Mesenchymal stem cell (in vitro differentiated cells and primary cell): ENCODE results near the gene DRAXIN.
A peak's percentile ranks its signal among the peaks of the same experiment; 100 is the strongest.

ENCODE experiments used
- DNase-seq: peaks from one replicate; pipeline ENCODE4 v3.0.0-alpha.2; 2013
- H2AFZ ChIP-seq: one replicate; pipeline ENCODE4 v1.6.1; 2013; ENCODE audit warnings: low read depth, mild to moderate bottlenecking, control low read depth, inconsistent platforms, low read length, moderate library complexity
- H2AK5ac ChIP-seq: 2 replicates; pipeline ENCODE4 v1.6.1; 2013; ENCODE audit warnings: low read length, moderate library complexity, mild to moderate bottlenecking, inconsistent platforms; ENCODE audit not compliant: severe bottlenecking
- H2BK120ac ChIP-seq: one replicate; pipeline ENCODE4 v1.6.1; 2013; ENCODE audit warnings: low read depth, mild to moderate bottlenecking, inconsistent platforms, low read length, moderate library complexity
- H2BK12ac ChIP-seq, 2 experiments: one replicate each; pipeline ENCODE4 v1.6.1; 2013; ENCODE audit warnings: inconsistent platforms in 2 of 2, low read length in 2 of 2, mild to moderate bottlenecking in 2 of 2, moderate library complexity in 2 of 2, control low read depth in 1 of 2
- H2BK15ac ChIP-seq: one replicate; pipeline ENCODE4 v1.6.1; 2013; ENCODE audit warnings: mild to moderate bottlenecking, low read depth, inconsistent platforms; ENCODE audit not compliant: poor library complexity, severe bottlenecking
- H2BK5ac ChIP-seq: 2 replicates; pipeline ENCODE4 v1.6.1; 2013; ENCODE audit warnings: low read depth, mild to moderate bottlenecking, low read length, control low read depth, inconsistent platforms; ENCODE audit not compliant: poor library complexity, severe bottlenecking
- H3K14ac ChIP-seq, 2 experiments: one replicate each; pipeline ENCODE4 v1.6.1; 2013; ENCODE audit warnings: inconsistent platforms in 2 of 2, low read length in 2 of 2, control low read depth in 1 of 2, mild to moderate bottlenecking in 1 of 2, moderate library complexity in 1 of 2
- H3K18ac ChIP-seq, 2 experiments: one replicate each; pipeline ENCODE4 v1.6.1; 2013; ENCODE audit warnings: inconsistent platforms in 2 of 2, low read length in 2 of 2, control low read depth in 1 of 2, low read depth in 1 of 2, mild to moderate bottlenecking in 1 of 2
- H3K23ac ChIP-seq, 2 experiments: one replicate each; pipeline ENCODE4 v1.6.1; 2013; ENCODE audit warnings: inconsistent platforms in 2 of 2, low read length in 2 of 2, mild to moderate bottlenecking in 2 of 2, moderate library complexity in 2 of 2, control low read depth in 1 of 2
- H3K27ac ChIP-seq: 2 replicates; pipeline ENCODE4 v1.5.1; 2013; ENCODE audit warnings: mild to moderate bottlenecking, moderate library complexity, low read length, control low read depth, inconsistent platforms; ENCODE audit not compliant: poor library complexity, severe bottlenecking
- H3K27me3 ChIP-seq, 2 experiments: 2 replicates each; pipeline versions ENCODE4 v1.6.1 to v1.7.0; 2013; ENCODE audit warnings: low read length in 2 of 2, mild to moderate bottlenecking in 2 of 2, moderate library complexity in 2 of 2, control low read depth in 1 of 2, inconsistent platforms in 1 of 2; ENCODE audit not compliant: control insufficient read depth in 1 of 2, insufficient read depth in 1 of 2
- H3K36me3 ChIP-seq, 2 experiments: 2 replicates each; pipeline versions ENCODE4 v1.6.1 to v1.7.0; 2013; ENCODE audit warnings: low read length in 2 of 2, control low read depth in 1 of 2, inconsistent platforms in 1 of 2, low read depth in 1 of 2, mild to moderate bottlenecking in 1 of 2; ENCODE audit not compliant: insufficient read depth in 2 of 2, control insufficient read depth in 1 of 2
- H3K4ac ChIP-seq, 2 experiments: one replicate each; pipeline ENCODE4 v1.6.1; 2013; ENCODE audit warnings: inconsistent platforms in 2 of 2, low read length in 2 of 2, mild to moderate bottlenecking in 2 of 2, moderate library complexity in 2 of 2, control low read depth in 1 of 2, low read depth in 1 of 2
- H3K4me1 ChIP-seq: 2 replicates; pipeline ENCODE4 v1.6.1; 2013; ENCODE audit warnings: low read depth, low read length, control low read depth; ENCODE audit not compliant: control insufficient read depth, insufficient read depth
- H3K4me2 ChIP-seq: 2 replicates; pipeline ENCODE4 v1.6.1; 2013; ENCODE audit warnings: low read length, mild to moderate bottlenecking, inconsistent platforms; ENCODE audit not compliant: poor library complexity, severe bottlenecking
- H3K4me3 ChIP-seq, 2 experiments: 2 replicates each; pipeline versions ENCODE4 v1.5.1 to v1.7.0; 2013; ENCODE audit warnings: low read length in 2 of 2, mild to moderate bottlenecking in 2 of 2, control low read depth in 1 of 2, low read depth in 1 of 2; ENCODE audit not compliant: insufficient read depth in 1 of 2
- H3K79me1 ChIP-seq: replicated peaks from 2 replicates; pipeline ENCODE4 v1.6.1; 2013; ENCODE audit warnings: mild to moderate bottlenecking, control low read depth, low read length, inconsistent platforms; ENCODE audit not compliant: poor library complexity, severe bottlenecking
- H3K9ac ChIP-seq: 2 replicates; pipeline ENCODE4 v1.7.0; 2013; ENCODE audit warnings: mild to moderate bottlenecking, low read length, moderate library complexity
- H3K9me3 ChIP-seq: 2 replicates; pipeline ENCODE4 v1.7.0; 2013; ENCODE audit warnings: mild to moderate bottlenecking, low read length; ENCODE audit not compliant: control insufficient read depth
- H4K8ac ChIP-seq: one replicate; pipeline ENCODE4 v1.6.1; 2013; ENCODE audit warnings: inconsistent platforms, mild to moderate bottlenecking, low read length, moderate library complexity
- H4K91ac ChIP-seq: one replicate; pipeline ENCODE4 v1.6.1; 2013; ENCODE audit warnings: mild to moderate bottlenecking, low read length, inconsistent platforms
- WGBS: methylation state at CpG from one replicate; pipeline ENCODE4 v1.1.7; 2013; ENCODE audit warnings: mixed read lengths; 5-methylcytosine and 5-hydroxymethylcytosine counted together

The DRAXIN gene

GRCh38 chr1:11752359-11753088 is 61.0 kb downstream of the DRAXIN start:
- no peak overlapping the region for H3K4me3 ChIP-seq
- H3K4me2 ChIP-seq, result no peak overlapping the region
- H3K9me3 ChIP-seq, result peaks cover 4% of the 10 kb centered on the region
- H3K4ac ChIP-seq, result no peak overlapping the region
- H3K4me1 ChIP-seq, result peaks cover 4% of the 10 kb centered on the region
- 90% methylated on average over 12 of the region's 17 CpGs for WGBS
- H2BK120ac ChIP-seq, result no peak overlapping the region
- H3K36me3 ChIP-seq, result peaks cover 31 to 38% of the 10 kb centered on the region in 2 experiments
- DNase-seq, result no peak
- H2BK5ac ChIP-seq, result no peak overlapping the region
- peak overlapping the region; percentile 7 for H4K8ac ChIP-seq
- peak overlapping the region; percentile 55 for H2BK15ac ChIP-seq
- H2BK12ac ChIP-seq, result no peak overlapping the region
- no peak overlapping the region for H2AFZ ChIP-seq
- no peaks in the 10 kb centered on the region for H3K79me1 ChIP-seq
- no peak overlapping the region for H3K18ac ChIP-seq
- no peak overlapping the region for H3K23ac ChIP-seq
- H2AK5ac ChIP-seq, result no peak overlapping the region
- H3K14ac ChIP-seq, result no peak overlapping the region
- H3K27me3 ChIP-seq, result peaks cover 0 to 27% of the 10 kb centered on the region in 2 experiments
- H3K9ac ChIP-seq, result no peak overlapping the region
- no peak overlapping the region for H4K91ac ChIP-seq
- no peak overlapping the region for H3K27ac ChIP-seq

GRCh38 chr1:11753555-11754208 is 62.2 kb downstream of the DRAXIN start:
- Histone ChIP-seq H3K4me1 (peaks cover 4% of the 10 kb centered on the region), H3K27ac (no peak overlapping the region), H3K36me3 (peaks cover 25 to 27% of the 10 kb centered on the region in 2 experiments), H3K9me3 (peaks cover 4% of the 10 kb centered on the region), H3K4me3 (no peak overlapping the region), H2AFZ (no peak overlapping the region), H3K18ac (no peak overlapping the region), H3K4ac (no peak overlapping the region), H4K8ac (no peak overlapping the region), H4K91ac (no peak overlapping the region), H2BK5ac (no peak overlapping the region), H3K9ac (no peak overlapping the region), H2BK12ac (no peak overlapping the region), H3K4me2 (no peak overlapping the region), H2BK15ac (no peak overlapping the region), H2AK5ac (no peak overlapping the region), H3K79me1 (no peaks in the 10 kb centered on the region), H3K14ac (peak overlapping the region in 1 of 2 experiments; percentile 36), H3K27me3 (peaks cover 0 to 27% of the 10 kb centered on the region in 2 experiments), H3K23ac (no peak overlapping the region), H2BK120ac (no peak overlapping the region)
- 79% methylated on average over 5 of the region's 7 CpGs for WGBS
- DNase-seq, result peak; percentile 26

DNA sequence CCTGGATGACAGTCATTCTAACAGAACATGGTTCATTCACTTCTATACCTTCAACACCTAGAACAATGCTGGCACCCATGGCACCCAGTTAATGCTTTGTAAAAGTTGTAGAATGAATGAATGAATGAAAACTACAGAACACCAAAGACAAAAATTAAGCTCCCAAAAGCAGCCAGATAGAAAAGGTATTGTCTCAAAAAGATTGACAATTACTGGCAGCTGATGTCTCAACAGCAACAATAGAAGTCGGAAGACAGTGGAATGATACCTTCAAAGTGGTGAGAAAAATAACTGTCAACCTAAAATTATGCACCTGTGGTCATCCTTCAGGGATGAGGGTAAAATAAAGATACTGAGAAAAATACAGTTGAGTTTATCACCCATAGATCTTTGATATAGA is 65.5 kb downstream of the DRAXIN start:
- H3K18ac ChIP-seq, result no peak overlapping the region

DNA sequence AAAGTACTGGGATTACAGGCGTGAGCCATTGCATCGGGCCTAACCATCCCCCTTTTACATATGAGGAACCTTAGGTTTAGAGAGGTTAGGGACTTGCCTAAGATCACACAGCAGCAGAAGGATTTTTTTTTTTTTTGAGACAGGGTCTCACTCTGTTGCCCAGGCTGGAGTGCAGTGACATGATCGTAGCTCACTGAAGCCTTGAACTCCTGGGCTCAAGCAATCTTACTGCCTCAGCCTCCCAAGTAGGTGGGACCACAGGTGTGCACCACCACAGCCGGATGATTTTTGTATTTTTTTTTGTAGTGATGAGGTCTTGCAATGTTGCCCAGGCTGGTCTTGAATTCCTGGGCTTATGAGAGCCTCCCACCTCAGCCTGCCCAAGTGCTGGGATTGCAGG is 68.3 kb downstream of the DRAXIN start:
- Histone ChIP-seq H2BK120ac (no peak overlapping the region), H3K4me1 (peaks cover 5% of the 10 kb centered on the region), H3K9me3 (peaks cover 4% of the 10 kb centered on the region), H3K79me1 (no peaks in the 10 kb centered on the region), H2BK5ac (no peak overlapping the region), H2BK12ac (no peak overlapping the region), H2AK5ac (no peak overlapping the region), H3K18ac (no peak overlapping the region), H3K27me3 (peaks cover 25 to 49% of the 10 kb centered on the region in 2 experiments), H4K8ac (no peak overlapping the region), H3K36me3 (peaks cover 0 to 2% of the 10 kb centered on the region in 2 experiments), H3K27ac (no peak overlapping the region), H2AFZ (no peak overlapping the region), H3K4ac (no peak overlapping the region), H3K4me3 (no peak overlapping the region), H4K91ac (no peak overlapping the region), H3K23ac (no peak overlapping the region), H3K4me2 (no peak overlapping the region), H2BK15ac (no peak overlapping the region), H3K9ac (no peak overlapping the region), H3K14ac (no peak overlapping the region)
- WGBS, result 82% methylated on average over 2 of the region's 4 CpGs
- no peak for DNase-seq

More for the DNA sequence above, 65.5 kb downstream of the DRAXIN start:
- Histone ChIP-seq H3K27ac (no peak overlapping the region), H3K4ac (no peak overlapping the region), H3K23ac (no peak overlapping the region), H4K91ac (no peak overlapping the region), H3K27me3 (peaks cover 15 to 44% of the 10 kb centered on the region in 2 experiments), H2BK12ac (no peak overlapping the region), H2BK15ac (no peak overlapping the region), H3K4me1 (peaks cover 8% of the 10 kb centered on the region), H3K4me3 (no peak overlapping the region), H3K9ac (no peak overlapping the region), H3K14ac (no peak overlapping the region), H3K9me3 (peaks cover 4% of the 10 kb centered on the region), H2BK5ac (no peak overlapping the region), H2AFZ (no peak overlapping the region), H2AK5ac (no peak overlapping the region), H4K8ac (no peak overlapping the region), H3K4me2 (no peak overlapping the region), H2BK120ac (no peak overlapping the region), H3K36me3 (peaks cover 0 to 2% of the 10 kb centered on the region in 2 experiments), H3K79me1 (no peaks in the 10 kb centered on the region)
- 79% methylated on average over 1 of the region's 1 CpG for WGBS
- no peak for DNase-seq
